ENCODE measurements around the gene KIF13A. TPM values are rescaled to one million over a fixed set of nuclear protein-coding genes. Genes with fewer than 3 reads are reported as not detected.
"Not testable (repeated sequence)": the region's sequence is repeated elsewhere in the genome, so short reads cannot be mapped to it uniquely, and the experiment has no call there.

KIF13A gene
- total RNA-seq, 1 donor from 2014 or later = 51.3 TPM

- peak; percentile 70 for DNase-seq (ENCODE audit: low spot score)
Measured at GRCh38 chr6:17971128-17972073, 16.0 kb downstream of the KIF13A start.

DNA sequence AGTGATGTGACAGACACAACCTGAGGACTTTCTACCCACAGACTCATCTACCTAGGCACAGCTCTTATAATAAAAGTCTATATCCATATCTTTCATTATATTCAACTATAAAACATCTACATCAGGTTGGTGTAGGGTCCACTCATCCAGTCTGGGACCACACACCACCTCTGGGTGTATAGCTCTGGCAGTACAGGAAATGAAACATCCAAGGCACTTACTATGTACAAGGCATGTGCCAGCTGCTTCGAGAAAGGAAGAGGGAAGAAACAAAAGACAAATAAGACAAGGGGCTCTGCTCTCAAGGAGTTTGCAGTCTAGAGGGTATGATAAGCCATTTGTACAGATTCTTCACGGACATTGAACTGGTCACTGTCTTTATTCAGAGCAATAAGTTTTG is 18.6 kb downstream of the KIF13A start:
- no peak for DNase-seq (ENCODE audit: low spot score)

GRCh38 chr6:17967668-17968518 is 19.5 kb downstream of the KIF13A start:
- no peak for DNase-seq (ENCODE audit: low spot score)

GRCh38 chr6:17966451-17966850 is 21.0 kb downstream of the KIF13A start:
- DNase-seq (ENCODE audit: low spot score) = no peak

GRCh38 chr6:17965397-17965796 is 22.0 kb downstream of the KIF13A start:
- no peak for DNase-seq (ENCODE audit: low spot score)

- DNase-seq (ENCODE audit: low spot score) = no peak
Measured at GRCh38 chr6:17964633-17965032, 22.8 kb downstream of the KIF13A start.

GRCh38 chr6:17962436-17963031 is 24.9 kb downstream of the KIF13A start:
- DNase-seq (ENCODE audit: low spot score) = peak; percentile 97

DNA sequence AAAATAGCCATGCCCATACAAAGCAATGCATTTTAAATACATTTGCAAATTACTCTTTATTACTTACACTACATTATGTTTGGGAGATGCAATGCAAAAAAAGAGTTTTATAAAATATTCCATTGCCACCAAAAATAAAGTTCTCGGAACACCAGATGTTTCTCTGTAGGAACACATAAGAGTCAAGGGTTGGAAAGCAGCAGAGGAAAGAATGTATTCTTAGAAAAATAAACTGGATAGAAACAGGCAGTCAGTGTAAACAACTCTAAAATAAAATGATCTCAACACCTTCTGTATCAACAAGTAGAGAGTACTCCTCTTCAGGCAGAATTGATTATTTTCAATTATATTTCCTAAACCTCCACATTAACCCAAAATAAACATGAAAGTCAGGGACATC is 28.1 kb downstream of the KIF13A start:
- no peak for DNase-seq (ENCODE audit: low spot score)

DNA sequence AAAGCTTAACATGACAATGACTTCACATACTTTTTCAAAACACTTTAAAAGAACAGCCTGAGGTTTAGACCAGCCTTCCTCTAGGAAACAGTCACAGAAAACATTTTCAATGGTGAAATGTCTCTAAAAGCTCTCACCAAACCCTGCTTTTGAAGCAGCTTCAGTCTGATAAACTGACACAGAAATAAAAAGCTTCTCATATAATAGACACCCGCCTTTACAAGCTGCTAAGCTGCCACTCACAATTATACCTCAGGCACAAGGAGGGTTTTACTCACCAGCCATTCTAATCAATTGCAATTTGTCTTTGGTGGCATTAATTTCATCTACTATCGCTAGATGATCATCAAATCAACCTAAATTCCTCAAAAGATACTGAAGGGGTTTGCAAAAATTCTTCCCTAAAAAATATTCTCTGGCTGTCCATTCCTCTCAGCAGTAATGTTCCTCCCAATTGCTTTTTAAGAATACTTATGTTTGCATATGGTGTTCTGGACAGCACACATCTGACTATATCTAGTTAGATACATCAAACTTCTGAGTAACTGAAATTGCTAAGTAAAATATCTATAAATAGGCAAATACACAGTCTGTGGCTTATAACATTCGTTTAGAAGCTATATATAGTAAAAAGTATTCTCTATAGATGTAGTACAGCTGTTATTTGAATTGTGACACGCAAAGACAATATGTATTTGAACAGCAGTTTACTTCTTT is 29.4 kb downstream of the KIF13A start:
- no peak for DNase-seq (ENCODE audit: low spot score)

DNA sequence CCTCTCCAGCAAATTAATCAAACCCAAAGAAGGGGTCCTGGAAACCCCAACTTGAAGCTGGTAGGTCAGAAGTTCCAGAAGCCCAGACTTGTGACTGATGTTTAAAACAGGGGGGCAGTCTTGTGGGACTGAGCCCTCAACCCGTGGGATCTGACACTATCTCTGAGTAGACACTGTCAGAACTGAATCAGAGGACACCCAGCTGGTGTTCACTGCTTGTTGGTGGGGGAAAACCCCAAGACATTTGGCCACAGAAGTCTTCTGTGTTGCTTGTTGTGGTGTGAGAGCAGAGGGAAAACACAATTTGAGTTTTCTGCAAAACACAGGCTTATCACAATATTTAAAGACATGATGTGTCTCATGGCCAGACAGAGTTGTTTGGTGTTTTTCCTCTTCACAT is 29.9 kb downstream of the KIF13A start:
- no peak for DNase-seq (ENCODE audit: low spot score)

GRCh38 chr6:17957086-17957485 is 30.3 kb downstream of the KIF13A start:
- no peak for DNase-seq (ENCODE audit: low spot score)

DNA sequence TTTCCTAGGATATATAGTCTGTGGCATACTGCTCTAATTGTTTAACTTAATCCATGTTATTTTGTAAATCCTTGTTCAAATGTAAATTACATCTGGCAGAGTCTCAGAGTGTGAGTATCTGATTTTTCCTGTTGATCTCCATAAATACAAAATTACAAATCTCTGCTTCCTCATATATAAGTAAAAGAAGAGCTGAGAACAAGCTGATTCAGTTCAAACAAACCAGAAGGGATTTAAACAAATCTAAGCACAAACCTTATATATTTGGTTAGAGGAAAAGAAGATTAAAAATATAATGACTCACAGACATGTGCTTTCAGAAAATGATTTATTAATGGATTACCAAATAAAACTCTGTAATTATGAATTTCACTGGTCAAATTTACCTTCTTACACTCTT is 37.3 kb downstream of the KIF13A start:
- no peak for DNase-seq (ENCODE audit: low spot score)

DNA sequence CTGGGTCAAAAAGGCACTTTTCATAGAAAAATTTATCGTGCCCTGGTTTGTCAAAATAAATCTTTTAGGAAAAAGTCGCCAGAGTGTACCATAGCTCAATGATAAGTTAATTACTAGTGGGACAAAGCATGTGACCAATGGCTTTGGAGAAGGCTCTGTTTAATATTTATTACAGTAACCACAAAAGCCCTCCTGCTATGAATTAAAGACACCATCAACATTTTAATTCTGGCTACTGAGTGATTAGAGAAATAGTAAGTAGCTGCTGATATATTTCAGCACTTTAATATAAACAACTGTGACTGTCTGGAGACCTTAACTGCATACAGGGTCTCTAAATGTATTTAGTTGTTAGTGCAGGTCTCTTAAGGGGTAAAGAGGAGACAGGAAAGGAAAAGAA is 38.3 kb downstream of the KIF13A start:
- no peak for DNase-seq (ENCODE audit: low spot score)

GRCh38 chr6:17948725-17949124 is 38.7 kb downstream of the KIF13A start:
- no peak for DNase-seq (ENCODE audit: low spot score)

- not testable (repeated sequence) for DNase-seq (ENCODE audit: low spot score)
Measured at GRCh38 chr6:17947574-17947973, 39.9 kb downstream of the KIF13A start.

DNA sequence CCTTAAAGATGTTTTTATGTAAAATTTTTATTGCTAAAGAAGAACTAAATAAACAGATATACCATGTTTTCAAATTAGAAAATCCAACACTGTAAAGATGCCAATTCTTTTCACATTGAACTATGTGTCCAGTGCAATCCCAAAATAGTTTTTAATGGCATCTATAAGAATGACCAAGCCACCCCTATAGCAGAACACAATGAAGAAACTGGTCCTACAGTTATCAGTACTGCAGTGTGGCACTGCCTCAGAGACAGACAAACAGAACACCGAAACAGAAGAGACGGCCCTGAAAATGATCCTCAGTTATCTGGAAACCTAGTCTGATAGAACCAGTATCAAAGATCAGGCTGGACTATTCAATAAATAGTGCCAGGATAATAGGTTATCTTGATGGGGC is 41.9 kb downstream of the KIF13A start:
- DNase-seq (ENCODE audit: low spot score) = no peak

- DNase-seq (ENCODE audit: low spot score) = no peak
Measured at GRCh38 chr6:17945111-17945510, 42.3 kb downstream of the KIF13A start.

DNA sequence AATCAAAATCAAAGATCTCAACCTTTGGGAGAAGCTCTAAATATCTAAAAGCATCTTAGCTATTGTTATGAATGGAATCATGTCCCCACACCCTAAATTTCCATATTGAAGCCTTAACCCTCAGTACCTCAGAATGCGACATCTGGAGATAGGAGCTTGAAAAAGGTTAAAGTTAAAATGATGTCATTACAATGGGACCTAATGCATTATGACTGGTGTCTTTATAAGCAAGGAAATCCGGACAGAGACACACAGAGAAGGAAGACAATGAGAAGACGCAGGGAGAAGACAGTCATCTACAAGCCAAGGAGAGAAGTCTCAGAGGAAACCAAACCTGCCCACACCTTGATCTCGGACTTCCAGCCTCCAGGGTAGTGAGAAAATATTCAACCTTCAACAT is 46.1 kb downstream of the KIF13A start:
- no peak for DNase-seq (ENCODE audit: low spot score)

DNA sequence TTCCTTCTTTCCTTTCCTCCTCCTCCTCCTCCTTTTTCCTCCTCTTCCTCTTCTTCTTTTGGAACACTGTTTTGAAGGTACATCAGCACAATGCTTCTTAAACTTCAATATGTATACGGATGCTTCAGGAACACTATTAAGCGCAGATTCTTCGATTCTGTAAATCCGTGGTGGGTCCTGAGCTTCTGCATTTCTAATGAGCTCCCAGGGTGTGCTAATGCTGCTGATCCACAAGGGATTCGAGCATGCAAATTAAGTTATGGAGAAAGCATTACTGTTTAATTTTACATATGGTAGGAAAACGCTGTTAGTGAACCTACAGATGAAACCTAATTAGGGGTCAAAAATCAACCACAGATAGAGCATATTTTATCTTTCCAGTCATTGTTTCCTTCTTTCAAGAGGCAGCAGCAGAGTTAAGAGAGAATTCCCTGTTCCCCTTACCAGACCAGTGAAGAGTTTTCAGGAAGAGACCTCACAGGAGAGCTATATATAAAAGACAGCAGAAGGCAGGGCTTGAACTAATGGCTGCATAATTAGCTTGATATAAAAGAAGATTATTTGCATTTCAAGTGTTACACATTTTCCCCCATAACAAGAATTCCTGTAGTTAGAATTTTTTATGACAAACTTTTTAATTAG is 47.2 kb downstream of the KIF13A start:
- DNase-seq (ENCODE audit: low spot score) = no peak

DNA sequence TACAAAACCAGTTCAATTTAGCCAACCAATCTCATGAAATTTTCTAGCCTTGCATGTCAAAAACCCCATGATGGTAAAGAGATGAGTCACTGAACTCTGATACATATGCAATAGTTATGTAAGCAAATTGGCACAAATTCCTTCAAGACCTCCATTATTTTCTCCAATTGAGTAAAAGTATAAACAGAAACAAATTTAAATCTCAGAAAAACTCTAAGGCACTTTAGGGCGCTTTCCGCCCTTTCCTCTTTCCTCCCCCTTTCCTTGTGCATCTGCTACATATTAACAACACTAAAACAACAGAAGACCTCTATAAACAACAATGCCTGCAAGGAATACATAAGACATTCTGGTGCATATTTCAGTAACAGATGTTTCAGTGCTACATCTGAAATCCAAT is 48.5 kb downstream of the KIF13A start:
- no peak for DNase-seq (ENCODE audit: low spot score)

Data from umbilical cord (tissue), 2 donors.